Epithelial cell of umbilical artery (primary cell): ENCODE measurements around the gene ZC3HAV1. TPM values are rescaled to one million over a fixed set of nuclear protein-coding genes. Genes with fewer than 3 reads are reported as not detected.

ENCODE experiments used
- total RNA-seq: library from RNA; depleted of rRNA; stranded (reverse); fragments of >200 nt; gene quantifications from 2 replicates; pipeline ENCODE4 v1.2.3, GENCODE V29; 2014

ZC3HAV1 gene
- total RNA-seq, result 27.9 and 55.2 TPM in 2 replicates

GRCh38 chr7:139109188-139109982, at the start of gene ZC3HAV1:
Gene ZC3HAV1 (minus strand): TSS chr7:139109720. CDS start chr7:139109331, 389 bp downstream.

GRCh38 chr7:139035586-139036353, 73.8 kb downstream of the ZC3HAV1 start, which contains the start of gene ZC3HAV1L:
Gene ZC3HAV1L (minus strand): TSS chr7:139036042. CDS start chr7:139036017, 25 bp downstream.

Other genes with a start within 250 kb of the ZC3HAV1 start
- gene KIAA1549, start 128.3 kb downstream of the ZC3HAV1 start, total RNA-seq, result 1.2 and 1.9 TPM in 2 replicates
- gene ZC3HAV1L, start 73.7 kb downstream of the ZC3HAV1 start, total RNA-seq, result 12.2 and 13.3 TPM in 2 replicates
- 3.2 and 7.1 TPM in 2 replicates for gene UBN2, start 121.5 kb upstream of the ZC3HAV1 start, total RNA-seq
- gene FMC1, start 231.6 kb upstream of the ZC3HAV1 start, total RNA-seq, result 12.6 and 15.3 TPM in 2 replicates